DMS153 treated with DMSO at 0.1 percent for 48 hours (cell line): ENCODE measurements around the gene MAL.
"Not testable (repeated sequence)": the region's sequence is repeated elsewhere in the genome, so short reads cannot be mapped to it uniquely, and the experiment has no call there.

ENCODE experiments used
- DNase-seq: peaks from one replicate; lab custom pipeline; 2025; ENCODE audit not compliant: unreplicated experiment; lab: John Stamatoyannopoulos, UW

The MAL gene

DNA sequence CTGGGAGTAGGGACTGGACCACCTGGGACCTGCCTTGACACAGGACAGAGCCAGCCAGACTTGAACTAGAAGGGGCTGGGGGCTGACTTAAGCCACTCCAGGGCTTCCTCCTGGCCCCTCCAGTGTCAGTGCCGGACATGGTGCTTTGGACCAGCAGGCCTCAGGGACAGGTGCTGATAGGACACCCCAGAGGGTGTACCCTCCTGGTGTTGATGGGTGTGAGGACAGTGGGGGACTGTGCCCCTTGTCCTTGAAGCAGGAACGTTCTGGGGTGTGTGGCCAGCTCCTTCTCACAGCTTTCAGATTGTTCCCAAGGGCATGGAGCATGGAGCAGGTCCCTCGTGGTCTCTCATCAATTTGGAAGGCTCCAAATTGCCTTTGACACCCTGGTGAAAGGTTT is 6.8 kb downstream of the MAL start:
- DNase-seq, result no peak

- DNase-seq, result no peak
These were observed 7.5 kb downstream of the MAL start for GRCh38 chr2:95032868-95033603.

- no peak for DNase-seq
These were observed 8.7 kb downstream of the MAL start for GRCh38 chr2:95034221-95034620.

- no peak for DNase-seq
These were observed 9.3 kb downstream of the MAL start for GRCh38 chr2:95034818-95035217.

DNA sequence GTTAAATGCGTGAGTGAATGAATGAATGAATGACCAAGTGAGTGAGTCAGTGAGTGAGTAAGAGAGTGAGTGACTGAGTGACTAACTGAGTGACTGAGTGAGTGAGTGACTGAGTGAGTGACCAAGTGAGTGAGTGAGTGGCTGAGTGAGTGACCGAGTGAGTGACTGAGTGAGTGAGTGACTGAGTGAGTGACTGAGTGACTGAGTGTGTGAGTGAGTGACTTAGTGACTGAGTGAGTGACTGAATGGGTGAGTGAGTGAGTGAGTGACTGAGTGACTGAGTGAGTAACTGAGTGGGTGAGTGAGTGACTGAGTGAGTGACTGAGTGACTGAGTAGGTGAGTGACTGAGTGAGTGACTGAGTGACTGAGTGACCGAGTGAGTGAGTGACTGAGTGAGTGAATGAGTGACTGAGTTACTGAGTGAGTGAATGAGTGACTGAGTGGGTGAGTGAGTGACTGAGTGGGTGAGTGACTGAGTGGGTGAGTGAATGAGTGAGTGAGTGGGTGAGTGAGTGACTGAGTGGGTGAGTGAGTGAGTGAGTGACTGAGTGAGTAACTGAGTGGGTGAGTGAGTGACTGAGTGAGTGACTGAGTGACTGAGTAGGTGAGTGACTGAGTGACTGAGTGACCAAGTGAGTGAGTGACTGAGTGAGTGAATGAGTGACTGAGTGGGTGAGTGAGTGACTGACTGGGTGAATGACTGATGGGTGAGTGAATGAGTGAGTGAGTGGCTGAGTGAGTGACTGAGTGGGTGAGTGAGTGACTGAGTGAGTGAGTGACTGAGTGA is 11.3 kb downstream of the MAL start:
- DNase-seq, result no peak

DNA sequence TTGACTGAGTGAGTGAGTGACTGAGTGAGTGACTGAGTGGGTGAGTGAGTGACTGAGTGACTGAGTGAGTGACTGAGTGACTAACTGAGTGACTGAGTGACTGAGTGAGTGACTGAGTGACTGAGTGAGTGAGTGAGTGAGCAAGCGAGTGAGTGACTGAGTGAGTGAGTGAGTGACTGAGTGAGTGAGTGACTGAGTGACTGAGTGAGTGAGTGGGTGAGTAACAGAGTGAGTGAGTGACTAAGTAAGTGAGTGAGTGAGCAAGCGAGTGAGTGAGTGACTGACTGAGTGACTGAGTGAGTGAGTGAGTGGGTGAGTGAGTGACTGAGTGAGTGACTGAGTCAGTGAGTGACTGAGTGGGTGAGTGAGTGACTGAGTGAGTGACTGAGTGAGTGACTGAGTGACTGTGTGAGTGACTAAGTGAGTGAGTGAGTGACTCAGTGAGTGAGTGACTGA is 11.9 kb downstream of the MAL start:
- no peak for DNase-seq

- not testable (repeated sequence) for DNase-seq
These were observed 12.5 kb downstream of the MAL start for GRCh38 chr2:95037841-95038585.

DNA sequence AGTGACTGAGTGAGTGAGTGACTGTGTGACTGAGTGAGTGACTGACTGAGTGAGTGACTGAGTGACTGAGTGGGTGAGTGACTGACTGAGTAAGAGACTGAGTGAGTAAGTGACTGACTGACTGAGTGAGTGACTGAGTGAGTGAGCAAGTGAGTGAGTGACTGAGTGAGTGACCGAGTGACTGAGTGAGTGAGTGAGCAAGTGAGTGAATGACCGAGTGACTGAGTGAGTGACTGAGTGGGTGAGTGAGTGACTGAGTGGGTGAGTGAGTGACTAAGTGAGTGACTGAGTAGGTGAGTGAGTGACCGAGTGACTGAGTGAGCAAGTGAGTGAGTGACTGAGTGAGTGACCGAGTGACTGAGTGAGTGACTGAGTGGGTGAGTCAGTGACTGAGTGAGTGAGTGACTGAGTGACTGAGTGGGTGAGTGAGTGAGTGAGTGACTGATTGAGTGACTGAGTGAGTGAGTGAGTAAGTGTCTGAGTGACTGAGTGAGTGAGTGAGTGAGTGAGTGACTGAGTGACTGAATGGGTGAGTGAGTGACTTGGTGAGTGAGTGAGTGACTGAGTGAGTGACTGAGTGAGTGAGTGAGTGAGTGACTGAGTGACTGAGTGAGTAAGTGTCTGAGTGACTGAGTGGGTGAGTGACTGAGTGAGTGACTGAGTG is 13.3 kb downstream of the MAL start:
- DNase-seq, result no peak

DNA sequence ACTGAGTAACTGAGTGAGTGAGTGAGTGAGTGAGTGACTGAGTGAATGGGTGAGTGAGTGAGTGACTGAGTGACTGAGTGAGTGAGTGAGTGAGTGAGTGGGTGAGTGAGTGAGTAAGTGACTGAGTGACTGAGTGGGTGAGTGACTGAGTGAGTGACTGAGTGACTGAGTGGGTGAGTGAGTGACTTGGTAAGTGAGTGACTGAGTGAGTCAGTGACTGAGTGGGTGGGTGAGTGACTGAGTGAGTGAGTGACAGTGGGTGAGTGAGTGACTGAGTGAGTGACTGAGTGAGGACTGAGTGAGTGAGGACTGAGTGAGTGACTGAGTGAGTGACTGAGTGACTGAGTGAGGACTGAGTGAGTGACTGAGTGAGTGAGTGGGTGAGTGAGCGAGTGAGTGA is 13.9 kb downstream of the MAL start:
- no peak for DNase-seq

DNA sequence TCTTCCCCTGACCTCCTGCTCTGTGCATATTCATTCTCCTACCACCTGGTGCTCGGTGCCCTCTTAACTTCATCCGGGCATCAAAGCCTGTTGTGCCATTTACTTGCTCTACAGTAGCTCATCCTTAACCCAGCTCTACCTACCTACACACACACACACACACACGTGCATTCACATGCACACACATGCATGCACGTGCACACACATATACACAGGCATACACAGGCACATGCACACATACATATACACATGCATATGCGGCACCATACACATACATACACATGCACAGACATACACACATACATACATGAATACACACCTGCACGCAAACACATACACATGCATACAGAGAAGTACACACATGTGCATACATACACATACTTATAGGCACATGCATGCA is 14.5 kb downstream of the MAL start:
- no peak for DNase-seq

GRCh38 chr2:95040426-95040825 is 14.9 kb downstream of the MAL start:
- DNase-seq, result no peak

DNA sequence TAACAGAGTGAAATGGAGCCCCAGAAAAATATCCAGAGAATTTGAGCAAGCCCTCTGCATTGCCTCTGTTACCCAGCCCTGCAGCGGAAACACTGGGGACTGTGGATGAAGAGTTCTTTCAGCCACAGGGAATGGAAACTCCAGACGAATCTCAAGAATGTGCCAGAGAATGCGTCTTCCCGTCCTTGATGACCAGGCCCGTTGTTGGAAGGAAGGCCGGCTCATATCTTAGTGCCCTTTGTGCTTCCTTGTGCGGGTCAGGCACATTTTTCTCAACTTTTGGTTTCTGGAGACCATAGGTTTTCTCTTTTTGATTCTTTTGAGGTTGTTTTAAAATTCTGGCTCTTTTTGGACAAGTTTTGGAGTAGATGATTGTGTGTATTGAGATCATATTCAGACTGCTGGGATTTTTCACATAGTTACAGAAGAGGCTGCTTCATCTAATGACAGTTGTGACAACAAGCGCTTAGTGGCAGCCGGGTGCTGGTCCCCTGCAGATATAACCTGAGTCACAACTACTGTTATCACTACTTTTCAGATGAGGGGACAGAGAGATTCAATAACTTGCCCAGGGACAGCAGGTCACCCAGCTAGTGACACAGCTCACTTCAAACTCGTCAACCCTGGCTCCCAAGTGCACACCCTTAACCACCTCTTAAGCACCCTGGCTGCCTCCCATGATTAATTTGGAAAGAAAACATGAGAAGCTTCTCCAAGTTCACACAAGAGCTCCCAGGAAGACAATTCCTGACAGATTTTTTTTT is 15.7 kb downstream of the MAL start:
- no peak for DNase-seq

DNA sequence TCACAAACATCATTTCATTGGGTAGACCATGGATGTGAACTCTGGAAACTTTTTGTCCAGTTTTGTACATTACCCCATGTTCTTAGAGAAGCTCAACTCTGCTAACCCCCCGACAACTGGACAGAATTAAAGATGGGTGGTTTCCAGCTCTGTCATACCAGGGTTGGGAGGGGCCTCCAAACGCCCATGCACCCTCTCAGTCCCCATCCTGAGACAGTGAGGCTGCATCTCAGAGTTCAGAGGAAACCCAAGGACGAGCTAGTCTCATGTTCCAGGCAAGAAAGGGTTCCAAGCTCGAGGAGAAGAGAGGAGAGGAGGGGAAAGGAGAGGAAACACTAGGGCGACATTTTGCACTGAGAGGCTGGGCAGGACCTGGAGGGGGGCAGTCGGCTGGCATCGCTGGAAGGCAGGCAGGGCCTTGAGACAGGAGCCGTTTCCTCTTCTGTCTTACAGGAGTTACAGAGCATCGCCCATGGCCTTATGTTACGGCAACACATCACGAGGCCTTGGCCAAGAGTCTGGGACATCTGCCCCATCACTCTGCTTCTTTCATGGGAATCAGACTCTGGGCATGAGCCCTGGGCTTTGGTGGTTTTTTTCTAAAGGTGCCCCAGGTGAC is 16.4 kb downstream of the MAL start:
- DNase-seq, result no peak

- DNase-seq, result no peak
These were observed 17.2 kb downstream of the MAL start for GRCh38 chr2:95042472-95043271.

DNA sequence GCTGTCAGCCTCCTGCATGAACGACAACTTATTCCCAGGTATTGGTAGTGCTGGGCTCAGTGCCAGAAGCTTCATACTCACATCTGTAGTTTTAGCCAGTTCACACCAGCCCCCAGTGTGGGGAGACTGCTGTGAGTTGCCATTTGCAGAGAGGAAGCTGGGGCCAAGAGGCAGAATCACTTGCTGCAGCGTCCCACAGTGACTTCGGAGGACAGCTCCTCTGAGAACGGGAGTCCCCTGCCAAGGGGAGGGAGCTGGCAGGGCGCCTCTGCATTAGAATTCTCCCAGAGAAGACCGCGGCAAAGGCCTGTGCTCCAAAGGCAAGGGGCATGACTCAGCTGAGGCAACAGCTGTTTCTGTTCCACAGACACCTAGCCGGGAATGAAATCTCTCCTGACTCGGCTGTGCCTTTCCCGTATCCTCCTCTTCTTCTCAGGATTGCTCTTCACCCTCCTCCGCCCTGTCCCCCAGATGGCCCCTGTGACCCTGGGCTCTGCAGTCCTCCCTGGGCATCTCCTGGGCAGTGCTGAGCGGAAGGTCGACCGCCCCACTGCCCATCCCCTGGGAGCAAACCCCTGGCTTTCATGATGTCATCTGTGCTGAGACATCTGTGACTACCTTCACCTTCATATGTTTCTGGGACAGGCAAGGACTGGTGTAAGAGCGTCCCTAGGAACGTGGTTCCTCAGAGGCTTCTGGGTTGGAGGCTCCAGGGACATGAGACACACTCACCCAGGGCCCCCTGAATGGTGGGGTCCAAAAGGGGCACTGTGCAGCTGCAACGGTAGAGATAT is 18.0 kb downstream of the MAL start:
- no peak for DNase-seq

DNA sequence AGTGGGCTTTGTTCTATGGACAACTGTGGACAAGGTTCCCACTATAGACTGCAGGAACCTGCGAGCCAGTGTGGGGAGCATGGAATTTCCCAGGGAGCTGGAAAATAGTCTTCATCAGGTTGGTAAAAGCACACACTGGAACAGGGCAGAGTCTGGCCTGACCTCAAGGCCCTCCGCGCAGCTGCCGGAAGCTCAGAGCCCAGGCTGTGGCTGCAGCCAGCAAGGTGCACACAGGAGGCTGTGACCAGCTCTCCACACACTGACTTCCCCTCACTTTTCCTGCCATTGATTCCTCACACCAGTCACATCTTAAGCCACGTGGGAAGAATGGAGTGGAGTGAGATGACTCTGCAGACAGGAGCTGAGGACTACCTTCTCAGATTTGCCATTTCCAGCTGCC is 19.1 kb downstream of the MAL start:
- no peak for DNase-seq

GRCh38 chr2:95046371-95047112 is 21.0 kb downstream of the MAL start:
- no peak for DNase-seq
